SK-N-SH treated with all-trans-retinoic acid at 6 μM for 48 hours (cell line): ENCODE data around the gene NME9.

Source experiments
- ATAC-seq: fragments of 200-7000 bp; cut with Tn5 transposase; 3 replicates; pipeline ENCODE4 v1.9.1; 2020; ENCODE audit warnings: mild to moderate bottlenecking, moderate library complexity
- ARNTL ChIP-seq: fragments of 450-650 bp; formaldehyde crosslinking; IDR thresholded peaks from 2 replicates; pipeline ENCODE4 v1.5.0; 2020; ENCODE audit warnings: low read depth, mild to moderate bottlenecking, moderate library complexity, borderline replicate concordance
- BACH2 ChIP-seq: fragments of 250-450 bp; sonication (Bioruptor Pico); IDR thresholded peaks from 2 replicates; pipeline ENCODE4 v1.9.0; 2021; ENCODE audit warnings: mild to moderate bottlenecking, borderline replicate concordance
- CREB5 ChIP-seq: fragments of 250-450 bp; sonication (Bioruptor Pico); IDR thresholded peaks from 2 replicates; pipeline ENCODE4 v1.5.1; 2020; ENCODE audit warnings: low read depth, mild to moderate bottlenecking, moderate library complexity
- CSDC2 ChIP-seq: fragments of 250-450 bp; sonication (Bioruptor Pico); IDR thresholded peaks from 2 replicates; pipeline ENCODE4 v1.5.0; 2020; ENCODE audit warnings: mild to moderate bottlenecking, moderate library complexity
- ESRRG ChIP-seq: fragments of 250-450 bp; sonication (Bioruptor Pico); IDR thresholded peaks from 2 replicates; pipeline ENCODE4 v1.6.1; 2021; ENCODE audit warnings: mild to moderate bottlenecking
- GLIS3 ChIP-seq: fragments of 250-450 bp; sonication (Bioruptor Pico); IDR thresholded peaks from 2 replicates; pipeline ENCODE4 v1.5.0; 2020; ENCODE audit warnings: mild to moderate bottlenecking, moderate library complexity
- OSR1 ChIP-seq: fragments of 250-450 bp; sonication (Bioruptor Pico); IDR thresholded peaks from 2 replicates; pipeline ENCODE4 v1.8.0; 2022; ENCODE audit warnings: moderate library complexity, mild to moderate bottlenecking, inconsistent platforms
- PATZ1 ChIP-seq: fragments of 250-450 bp; sonication (Bioruptor Pico); IDR thresholded peaks from 2 replicates; pipeline ENCODE4 v1.8.0; 2020; ENCODE audit warnings: mild to moderate bottlenecking, moderate library complexity, borderline replicate concordance
- POU6F1 ChIP-seq: fragments of 250-450 bp; sonication (Bioruptor Pico); IDR thresholded peaks from 2 replicates; pipeline ENCODE4 v1.8.0; 2021; ENCODE audit warnings: low read depth, mild to moderate bottlenecking, moderate library complexity, borderline replicate concordance
- PPARA ChIP-seq: fragments of 250-450 bp; sonication (Bioruptor Pico); IDR thresholded peaks from 2 replicates; pipeline ENCODE4 v1.5.0; 2020; ENCODE audit warnings: mild to moderate bottlenecking, borderline replicate concordance
- RARB ChIP-seq: fragments of 250-450 bp; sonication (Bioruptor Pico); IDR thresholded peaks from 2 replicates; pipeline ENCODE4 v1.8.0; 2021; ENCODE audit warnings: mild to moderate bottlenecking, moderate library complexity
- SNAI2 ChIP-seq: fragments of 250-450 bp; sonication (Bioruptor Pico); IDR thresholded peaks from 2 replicates; pipeline ENCODE4 v1.5.0; 2020; ENCODE audit warnings: mild to moderate bottlenecking, moderate library complexity
- TCF4 ChIP-seq: fragments of 250-450 bp; sonication (Bioruptor Pico); IDR thresholded peaks from 2 replicates; pipeline ENCODE4 v1.8.0; 2021; ENCODE audit warnings: mild to moderate bottlenecking, moderate library complexity, borderline replicate concordance
- TOX ChIP-seq: fragments of 250-450 bp; sonication (Bioruptor Pico); IDR thresholded peaks from 2 replicates; pipeline ENCODE4 v1.8.0; 2021; ENCODE audit warnings: mild to moderate bottlenecking, moderate library complexity, borderline replicate concordance
- TSHZ2 ChIP-seq: fragments of 250-450 bp; sonication (Bioruptor Pico); IDR thresholded peaks from 2 replicates; pipeline ENCODE4 v1.5.0; 2020; ENCODE audit warnings: mild to moderate bottlenecking, moderate library complexity
- ZC3H10 ChIP-seq: fragments of 250-450 bp; sonication (Bioruptor Pico); IDR thresholded peaks from 2 replicates; pipeline ENCODE4 v1.5.1; 2021; ENCODE audit warnings: mild to moderate bottlenecking, moderate library complexity
- ZFP3 ChIP-seq: fragments of 250-450 bp; sonication (Bioruptor Pico); IDR thresholded peaks from 2 replicates; pipeline ENCODE4 v1.5.0; 2020; ENCODE audit warnings: mild to moderate bottlenecking, moderate library complexity
- ZFP30 ChIP-seq: fragments of 450-650 bp; formaldehyde crosslinking; IDR thresholded peaks from 2 replicates; pipeline ENCODE4 v1.5.0; 2022; ENCODE audit warnings: mild to moderate bottlenecking, moderate library complexity
- ZNF565 ChIP-seq: fragments of 450-650 bp; formaldehyde crosslinking; conservative IDR thresholded peaks from 2 replicates; pipeline ENCODE4 v1.5.0; 2020; ENCODE audit warnings: low read depth, mild to moderate bottlenecking, moderate library complexity
- ZNF70 ChIP-seq: fragments of 450-650 bp; formaldehyde crosslinking; IDR thresholded peaks from 2 replicates; pipeline ENCODE4 v1.5.0; 2020; ENCODE audit warnings: mild to moderate bottlenecking, moderate library complexity
- ZNF8 ChIP-seq: fragments of 450-650 bp; formaldehyde crosslinking; IDR thresholded peaks from 2 replicates; pipeline ENCODE4 v1.5.0; 2020; ENCODE audit warnings: mild to moderate bottlenecking, moderate library complexity
- TF ChIP-seq, protein P1 (sequence below): fragments of 250-450 bp; sonication (Bioruptor Pico); IDR thresholded peaks from 2 replicates; pipeline ENCODE4 v1.5.1; 2021; ENCODE audit warnings: mild to moderate bottlenecking, moderate library complexity

NME9 gene

GRCh38 chr3:138310494-138310893, 19.2 kb downstream of the NME9 start:
- no peak for ATAC-seq
- TF ChIP-seq ESRRG (CRISPR knock-in tag) (no peak), GLIS3 (no peak), TSHZ2 (no peak), CSDC2 (CRISPR knock-in tag) (no peak), PPARA (CRISPR knock-in tag) (no peak), OSR1 (no peak), RARB (CRISPR knock-in tag) (no peak), POU6F1 (CRISPR knock-in tag) (no peak), ZNF565 (CRISPR knock-in tag) (no peak), ZFP30 (CRISPR knock-in tag) (no peak)

GRCh38 chr3:138308783-138309182, 20.9 kb downstream of the NME9 start:
- ATAC-seq = no peak
- TF ChIP-seq CREB5 (CRISPR knock-in tag) = no peak

- TF ChIP-seq ESRRG (CRISPR knock-in tag) (no peak), ZFP3 (CRISPR knock-in tag) (no peak), SNAI2 (no peak), ZNF565 (CRISPR knock-in tag) (no peak), PATZ1 (no peak), CSDC2 (CRISPR knock-in tag) (no peak), POU6F1 (CRISPR knock-in tag) (no peak), BACH2 (no peak), ARNTL (CRISPR knock-in tag) (no peak), TCF4 (CRISPR knock-in tag) (no peak), ZNF8 (CRISPR knock-in tag) (no peak), ZFP30 (CRISPR knock-in tag) (no peak), OSR1 (no peak), ZNF70 (no peak), GLIS3 (no peak), RARB (CRISPR knock-in tag) (no peak), ZC3H10 (CRISPR knock-in tag) (no peak), TOX (CRISPR knock-in tag) (no peak), TSHZ2 (no peak)
- TF ChIP-seq, protein P1, sequence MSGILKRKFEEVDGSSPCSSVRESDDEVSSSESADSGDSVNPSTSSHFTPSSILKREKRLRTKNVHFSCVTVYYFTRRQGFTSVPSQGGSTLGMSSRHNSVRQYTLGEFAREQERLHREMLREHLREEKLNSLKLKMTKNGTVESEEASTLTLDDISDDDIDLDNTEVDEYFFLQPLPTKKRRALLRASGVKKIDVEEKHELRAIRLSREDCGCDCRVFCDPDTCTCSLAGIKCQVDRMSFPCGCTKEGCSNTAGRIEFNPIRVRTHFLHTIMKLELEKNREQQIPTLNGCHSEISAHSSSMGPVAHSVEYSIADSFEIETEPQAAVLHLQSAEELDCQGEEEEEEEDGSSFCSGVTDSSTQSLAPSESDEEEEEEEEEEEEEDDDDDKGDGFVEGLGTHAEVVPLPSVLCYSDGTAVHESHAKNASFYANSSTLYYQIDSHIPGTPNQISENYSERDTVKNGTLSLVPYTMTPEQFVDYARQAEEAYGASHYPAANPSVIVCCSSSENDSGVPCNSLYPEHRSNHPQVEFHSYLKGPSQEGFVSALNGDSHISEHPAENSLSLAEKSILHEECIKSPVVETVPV (CRISPR knock-in tag) = no peak
- no peak for ATAC-seq
Observed at GRCh38 chr3:138307899-138308298, 21.8 kb downstream of the NME9 start.
